ENCODE data around the gene C2orf49.

Gene C2orf49

DNA sequence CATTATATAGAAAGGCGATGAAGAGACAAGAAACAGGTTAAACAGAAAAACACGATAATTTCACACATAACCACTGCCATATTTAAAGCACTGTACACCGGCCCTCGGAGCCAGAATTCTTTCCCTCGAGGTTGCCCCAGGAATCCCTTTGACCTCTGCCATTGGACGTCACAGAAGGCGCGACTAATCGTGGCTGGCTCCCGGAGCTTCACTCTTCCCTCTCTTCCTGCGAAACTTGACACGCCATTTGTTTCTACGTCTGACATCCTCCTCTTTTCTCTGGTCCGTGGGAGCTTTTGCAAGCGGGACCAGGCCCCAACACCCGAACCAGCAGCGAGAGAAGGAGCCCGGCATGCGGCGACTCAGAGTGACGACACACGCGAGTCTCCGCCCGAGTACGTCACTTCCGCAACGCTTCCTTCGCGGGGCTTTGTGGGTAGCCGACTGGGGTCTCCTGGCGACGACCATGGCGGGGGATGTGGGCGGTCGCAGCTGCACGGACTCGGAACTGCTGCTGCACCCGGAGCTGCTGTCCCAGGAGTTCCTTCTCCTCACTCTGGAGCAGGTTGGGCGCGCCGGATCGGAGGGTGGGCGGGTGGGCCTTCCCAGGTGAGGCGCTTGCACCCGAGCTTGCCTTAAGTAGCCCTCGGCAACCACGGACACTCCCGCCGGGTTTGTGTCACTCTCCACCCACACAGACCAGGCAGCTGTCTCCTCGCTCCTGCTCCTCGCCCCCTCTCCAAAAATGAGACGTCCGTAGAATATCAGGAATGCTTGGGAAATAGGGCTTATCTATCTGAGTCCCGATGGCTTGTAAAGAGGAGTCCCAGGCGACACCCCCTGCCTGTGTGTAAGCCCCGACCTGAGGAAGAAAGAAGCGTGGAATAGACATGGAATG lies at the start of gene C2orf49:
C2orf49 (plus strand) TSS at position 419 of the 898 bp plus-strand sequence; CDS start at position 467, 48 bp downstream.
- Histone ChIP-seq H3K4me1 (ENCODE audit: control insufficient read depth in 2 of 2, insufficient read depth in 2 of 2, low read length in 2 of 2) (peaks cover 11 to 13% of the 10 kb centered on the region in 2 donors), H3K9me3 (ENCODE audit: control insufficient read depth in 2 of 2, low read length in 2 of 2) (no peaks in the 10 kb centered on the region)

DNA sequence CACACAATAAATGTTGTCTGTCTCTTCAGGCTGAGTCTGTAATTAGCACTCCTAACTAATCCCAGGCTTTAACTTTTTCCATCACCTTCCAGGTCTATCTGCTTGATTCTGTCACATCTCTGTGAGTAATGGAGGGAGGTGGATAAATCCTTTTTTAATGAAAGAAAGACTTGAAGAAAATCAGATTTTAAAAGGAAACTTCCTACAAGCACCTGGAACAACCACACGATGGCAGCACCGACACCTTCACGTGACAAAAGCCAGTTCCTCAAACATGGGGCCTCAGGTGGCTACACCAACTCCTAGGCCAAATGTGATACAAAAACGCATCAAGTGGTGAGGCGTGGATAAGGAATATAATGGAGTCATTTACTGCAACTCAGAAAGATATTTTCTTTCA lies 49.6 kb upstream of the C2orf49 start:
- peaks cover 41 to 60% of the 10 kb centered on the region in 2 donors for H3K36me3 ChIP-seq (ENCODE audit: control insufficient read depth in 2 of 2, insufficient read depth in 2 of 2, low read length in 2 of 2)
- no peaks in the 10 kb centered on the region for H3K27me3 ChIP-seq (ENCODE audit: control insufficient read depth in 2 of 2, insufficient read depth in 2 of 2, low read length in 2 of 2)
- no peak overlapping the region for H3K4me3 ChIP-seq (ENCODE audit: low read length in 2 of 2)
- H3K9me3 ChIP-seq (ENCODE audit: control insufficient read depth in 2 of 2, low read length in 2 of 2), result no peaks in the 10 kb centered on the region
- no peak overlapping the region for H3K27ac ChIP-seq (ENCODE audit: low read depth in 2 of 2, low read length in 2 of 2)
- H3K4me1 ChIP-seq (ENCODE audit: control insufficient read depth in 2 of 2, insufficient read depth in 2 of 2, low read length in 2 of 2), result no peaks in the 10 kb centered on the region
- no peak overlapping the region for H3K9ac ChIP-seq (ENCODE audit: low read depth in 1 of 2, low read length in 2 of 2)

More for the DNA sequence above, at the start of gene C2orf49:
- Histone ChIP-seq H3K4me3 (ENCODE audit: low read length in 2 of 2) (peak within 1 kb of the TSS; percentile 84 to 89), H3K27ac (ENCODE audit: low read depth in 2 of 2, low read length in 2 of 2) (peak within 1 kb of the TSS; percentile 87 to 88), H3K27me3 (ENCODE audit: control insufficient read depth in 2 of 2, insufficient read depth in 2 of 2, low read length in 2 of 2) (no peaks in the 10 kb centered on the region), H3K36me3 (ENCODE audit: control insufficient read depth in 2 of 2, insufficient read depth in 2 of 2, low read length in 2 of 2) (peaks cover 14 to 17% of the 10 kb centered on the region in 2 donors), H3K9ac (ENCODE audit: low read depth in 1 of 2, low read length in 2 of 2) (peak within 1 kb of the TSS; percentile 89)

DNA sequence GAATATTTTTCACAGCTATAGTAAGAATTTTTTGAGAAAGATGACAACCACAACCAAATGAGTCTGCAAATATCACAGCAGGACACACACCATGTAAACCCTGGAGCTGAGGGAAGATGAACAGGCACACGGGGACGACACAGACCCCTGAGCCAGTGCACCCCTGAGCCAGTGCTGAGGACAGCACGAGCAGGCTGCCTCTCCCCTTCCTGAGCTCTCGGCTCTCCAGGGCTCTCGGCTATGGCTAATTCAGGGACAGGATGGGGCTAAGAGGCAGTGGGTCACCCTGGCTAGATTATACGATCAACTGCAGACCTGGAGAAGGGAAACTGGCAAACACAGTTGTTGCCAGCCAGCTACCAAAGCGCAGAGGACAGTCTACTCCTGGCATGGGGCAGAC lies 49.2 kb upstream of the C2orf49 start:
- Histone ChIP-seq H3K9me3 (ENCODE audit: control insufficient read depth in 2 of 2, low read length in 2 of 2) (no peaks in the 10 kb centered on the region), H3K27me3 (ENCODE audit: control insufficient read depth in 2 of 2, insufficient read depth in 2 of 2, low read length in 2 of 2) (no peaks in the 10 kb centered on the region), H3K4me1 (ENCODE audit: control insufficient read depth in 2 of 2, insufficient read depth in 2 of 2, low read length in 2 of 2) (no peaks in the 10 kb centered on the region), H3K4me3 (ENCODE audit: low read length in 2 of 2) (no peak overlapping the region), H3K27ac (ENCODE audit: low read depth in 2 of 2, low read length in 2 of 2) (no peak overlapping the region), H3K36me3 (ENCODE audit: control insufficient read depth in 2 of 2, insufficient read depth in 2 of 2, low read length in 2 of 2) (peaks cover 41 to 56% of the 10 kb centered on the region in 2 donors), H3K9ac (ENCODE audit: low read depth in 1 of 2, low read length in 2 of 2) (no peak overlapping the region)

DNA sequence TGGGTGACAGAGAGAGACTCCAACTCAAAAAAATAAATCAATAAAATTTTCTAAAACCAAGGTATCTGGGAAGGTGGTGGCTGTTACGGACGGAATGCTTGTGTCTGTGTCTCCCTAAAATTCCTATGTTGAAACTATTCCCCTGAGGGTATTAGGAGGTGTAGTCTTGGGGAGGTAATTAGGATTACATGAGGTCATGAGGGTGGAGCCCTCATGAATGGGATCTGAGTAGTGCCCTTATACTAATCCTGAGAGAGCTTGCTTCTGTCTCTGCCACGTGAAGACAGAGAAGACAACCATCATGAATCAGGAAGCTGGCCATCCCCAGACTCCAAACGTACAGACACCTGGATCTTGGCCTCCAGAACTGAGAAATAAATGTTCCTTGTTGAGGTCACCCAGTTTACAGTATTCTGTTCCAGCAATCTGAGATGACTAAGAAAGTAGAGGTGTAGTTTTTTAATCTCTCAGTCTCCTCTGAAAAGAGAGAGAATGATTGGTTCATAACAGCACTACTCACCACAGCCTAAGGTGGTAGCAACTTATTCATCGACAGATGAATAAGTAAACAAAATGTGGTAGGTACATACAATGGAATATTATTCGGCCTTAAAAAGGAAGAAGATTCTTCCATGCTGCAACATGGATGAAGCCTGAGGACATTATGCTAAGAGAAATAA lies 46.2 kb upstream of the C2orf49 start:
- peaks cover 37 to 39% of the 10 kb centered on the region in 2 donors for H3K36me3 ChIP-seq (ENCODE audit: control insufficient read depth in 2 of 2, insufficient read depth in 2 of 2, low read length in 2 of 2)
- H3K9me3 ChIP-seq (ENCODE audit: control insufficient read depth in 2 of 2, low read length in 2 of 2), result no peaks in the 10 kb centered on the region

DNA sequence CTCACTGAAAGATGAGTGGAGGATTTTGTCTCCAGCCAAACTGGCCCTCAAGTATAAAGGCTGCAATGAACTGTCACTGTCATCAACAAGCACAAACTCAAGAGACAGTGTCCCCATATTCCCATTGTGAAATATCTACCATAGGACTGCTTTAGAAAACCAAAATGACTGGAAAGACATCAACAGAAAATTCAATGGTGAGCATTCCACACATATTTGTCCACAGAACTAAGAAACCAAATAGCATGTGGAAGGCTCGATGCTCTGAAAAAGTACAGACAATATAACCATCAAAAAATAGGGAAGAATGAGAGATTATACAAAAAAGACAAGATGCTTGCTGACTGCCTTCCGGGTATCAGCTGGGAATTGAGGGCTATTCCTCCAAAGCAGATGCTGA lies 45.4 kb upstream of the C2orf49 start:
- H3K36me3 ChIP-seq (ENCODE audit: control insufficient read depth in 2 of 2, insufficient read depth in 2 of 2, low read length in 2 of 2), result peaks cover 35 to 41% of the 10 kb centered on the region in 2 donors
- H3K27ac ChIP-seq (ENCODE audit: low read depth in 2 of 2, low read length in 2 of 2), result no peak overlapping the region
- H3K9ac ChIP-seq (ENCODE audit: low read depth in 1 of 2, low read length in 2 of 2), result no peak overlapping the region

More for the DNA sequence above, 46.2 kb upstream of the C2orf49 start:
- Histone ChIP-seq H3K9ac (ENCODE audit: low read depth in 1 of 2, low read length in 2 of 2) (no peak overlapping the region), H3K27me3 (ENCODE audit: control insufficient read depth in 2 of 2, insufficient read depth in 2 of 2, low read length in 2 of 2) (no peaks in the 10 kb centered on the region), H3K4me1 (ENCODE audit: control insufficient read depth in 2 of 2, insufficient read depth in 2 of 2, low read length in 2 of 2) (no peaks in the 10 kb centered on the region), H3K27ac (ENCODE audit: low read depth in 2 of 2, low read length in 2 of 2) (no peak overlapping the region), H3K4me3 (ENCODE audit: low read length in 2 of 2) (no peak overlapping the region)

DNA sequence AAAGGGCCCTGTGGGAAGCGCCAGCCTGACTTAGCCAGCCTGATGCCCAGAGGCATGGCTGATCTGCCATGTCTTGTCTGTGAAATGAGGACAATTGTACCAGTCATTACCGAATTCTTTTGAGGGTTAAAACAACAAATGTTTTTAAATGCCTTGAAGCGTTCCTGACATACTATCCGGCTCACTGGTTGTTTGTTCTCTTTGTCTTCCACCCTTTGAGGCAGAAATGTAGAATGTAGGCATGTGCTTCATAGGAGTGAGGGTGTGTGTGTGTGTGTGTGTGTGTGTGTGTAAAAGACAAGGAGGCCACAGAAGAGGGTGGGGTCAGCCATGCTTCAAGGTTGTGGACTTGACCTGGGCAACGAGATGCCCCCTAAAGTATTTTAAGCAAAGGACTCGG lies 43.3 kb upstream of the C2orf49 start:
- no peak overlapping the region for H3K9ac ChIP-seq (ENCODE audit: low read depth in 1 of 2, low read length in 2 of 2)
- no peak overlapping the region for H3K4me3 ChIP-seq (ENCODE audit: low read length in 2 of 2)
- peaks cover 40 to 55% of the 10 kb centered on the region in 2 donors for H3K36me3 ChIP-seq (ENCODE audit: control insufficient read depth in 2 of 2, insufficient read depth in 2 of 2, low read length in 2 of 2)
- no peaks in the 10 kb centered on the region for H3K9me3 ChIP-seq (ENCODE audit: control insufficient read depth in 2 of 2, low read length in 2 of 2)
- no peaks in the 10 kb centered on the region for H3K27me3 ChIP-seq (ENCODE audit: control insufficient read depth in 2 of 2, insufficient read depth in 2 of 2, low read length in 2 of 2)
- H3K27ac ChIP-seq (ENCODE audit: low read depth in 2 of 2, low read length in 2 of 2), result no peak overlapping the region
- H3K4me1 ChIP-seq (ENCODE audit: control insufficient read depth in 2 of 2, insufficient read depth in 2 of 2, low read length in 2 of 2), result no peaks in the 10 kb centered on the region

More for the DNA sequence above, 45.4 kb upstream of the C2orf49 start:
- no peaks in the 10 kb centered on the region for H3K9me3 ChIP-seq (ENCODE audit: control insufficient read depth in 2 of 2, low read length in 2 of 2)
- H3K4me3 ChIP-seq (ENCODE audit: low read length in 2 of 2), result no peak overlapping the region
- H3K4me1 ChIP-seq (ENCODE audit: control insufficient read depth in 2 of 2, insufficient read depth in 2 of 2, low read length in 2 of 2), result no peaks in the 10 kb centered on the region
- no peaks in the 10 kb centered on the region for H3K27me3 ChIP-seq (ENCODE audit: control insufficient read depth in 2 of 2, insufficient read depth in 2 of 2, low read length in 2 of 2)

DNA sequence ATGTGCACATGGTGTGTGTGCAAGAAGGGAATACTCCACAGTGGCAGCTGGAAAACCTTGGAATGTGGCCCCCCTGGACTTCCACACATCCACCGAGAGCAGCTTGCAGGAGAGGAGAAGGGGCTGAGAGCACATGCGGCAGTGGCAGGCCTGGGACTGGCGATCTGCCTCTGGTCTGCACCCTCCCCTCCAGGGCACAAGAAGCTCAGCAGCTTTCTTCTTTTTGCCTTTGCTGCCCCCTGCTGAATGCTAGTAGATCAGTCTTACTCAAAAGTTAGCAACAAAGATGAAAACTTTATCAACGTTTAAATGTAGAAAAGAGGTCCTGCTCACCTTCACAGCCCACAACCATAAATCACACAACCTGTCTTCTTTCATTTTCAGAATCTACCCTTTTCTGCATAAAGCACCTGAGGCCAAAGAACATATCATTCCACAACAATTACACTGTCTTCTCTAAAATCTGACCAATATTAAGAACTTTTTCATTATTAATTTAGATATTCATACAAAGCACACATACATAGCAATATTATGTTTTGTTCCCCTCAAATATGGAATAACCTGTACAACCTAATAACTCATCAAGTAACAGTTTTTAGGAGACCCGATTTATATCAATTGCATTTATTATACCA lies 42.4 kb upstream of the C2orf49 start:
- no peaks in the 10 kb centered on the region for H3K4me1 ChIP-seq (ENCODE audit: control insufficient read depth in 2 of 2, insufficient read depth in 2 of 2, low read length in 2 of 2)
- no peaks in the 10 kb centered on the region for H3K9me3 ChIP-seq (ENCODE audit: control insufficient read depth in 2 of 2, low read length in 2 of 2)
- H3K27ac ChIP-seq (ENCODE audit: low read depth in 2 of 2, low read length in 2 of 2), result no peak overlapping the region
- H3K36me3 ChIP-seq (ENCODE audit: control insufficient read depth in 2 of 2, insufficient read depth in 2 of 2, low read length in 2 of 2), result peaks cover 42 to 47% of the 10 kb centered on the region in 2 donors
- H3K27me3 ChIP-seq (ENCODE audit: control insufficient read depth in 2 of 2, insufficient read depth in 2 of 2, low read length in 2 of 2), result no peaks in the 10 kb centered on the region
- no peak overlapping the region for H3K4me3 ChIP-seq (ENCODE audit: low read length in 2 of 2)
- no peak overlapping the region for H3K9ac ChIP-seq (ENCODE audit: low read depth in 1 of 2, low read length in 2 of 2)

DNA sequence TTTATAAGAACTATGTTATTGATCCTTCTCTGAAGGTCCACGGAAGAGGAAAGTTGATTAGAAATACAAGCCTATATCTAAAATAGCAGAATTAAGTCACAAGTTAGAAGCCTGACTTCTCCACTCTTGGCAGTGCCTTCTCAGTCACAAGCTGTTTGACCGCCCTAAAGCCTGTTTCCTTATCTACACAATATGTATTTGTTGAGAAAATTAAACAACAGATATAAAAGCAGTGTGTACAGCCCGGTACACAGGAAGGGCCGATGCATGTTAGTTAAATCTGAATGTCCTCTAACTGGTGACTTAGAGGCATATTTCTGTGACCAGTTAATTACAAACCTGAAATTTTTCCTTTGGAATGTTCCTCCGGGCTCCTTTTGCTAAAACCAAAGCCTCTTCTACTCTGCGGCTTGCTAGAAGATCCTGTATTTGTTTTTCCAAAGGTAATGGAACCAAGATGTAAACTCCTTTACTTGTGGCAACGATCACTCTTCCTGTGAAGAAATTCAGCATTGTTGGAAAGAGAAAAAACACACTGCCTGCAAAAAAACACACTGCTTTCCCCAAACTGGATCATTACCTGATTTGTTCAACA lies 41.2 kb upstream of the C2orf49 start:
- Histone ChIP-seq H3K9ac (ENCODE audit: low read depth in 1 of 2, low read length in 2 of 2) (no peak overlapping the region), H3K36me3 (ENCODE audit: control insufficient read depth in 2 of 2, insufficient read depth in 2 of 2, low read length in 2 of 2) (peaks cover 40 to 43% of the 10 kb centered on the region in 2 donors), H3K4me1 (ENCODE audit: control insufficient read depth in 2 of 2, insufficient read depth in 2 of 2, low read length in 2 of 2) (no peaks in the 10 kb centered on the region), H3K9me3 (ENCODE audit: control insufficient read depth in 2 of 2, low read length in 2 of 2) (no peaks in the 10 kb centered on the region), H3K27ac (ENCODE audit: low read depth in 2 of 2, low read length in 2 of 2) (no peak overlapping the region), H3K4me3 (ENCODE audit: low read length in 2 of 2) (no peak overlapping the region), H3K27me3 (ENCODE audit: control insufficient read depth in 2 of 2, insufficient read depth in 2 of 2, low read length in 2 of 2) (no peaks in the 10 kb centered on the region)

DNA sequence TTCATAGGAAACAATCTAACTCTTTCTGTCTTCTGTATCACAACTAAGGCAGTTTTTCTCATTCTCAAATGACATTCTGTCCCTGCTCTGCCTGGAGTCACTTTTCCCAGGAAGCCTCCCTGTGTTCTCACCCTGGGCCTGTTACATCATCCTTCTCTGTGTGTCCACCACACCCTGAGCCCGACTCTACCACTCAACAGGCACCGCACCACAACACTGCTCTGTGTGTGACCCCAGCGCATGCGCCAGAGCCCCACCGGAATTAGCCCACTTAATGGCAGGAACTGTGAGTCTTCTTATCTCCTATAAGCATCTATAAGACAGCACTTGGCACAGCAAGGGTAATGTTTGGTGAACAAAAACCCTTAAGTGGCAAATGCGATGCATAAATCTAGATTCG lies 40.1 kb upstream of the C2orf49 start:
- Histone ChIP-seq H3K9ac (ENCODE audit: low read depth in 1 of 2, low read length in 2 of 2) (no peak overlapping the region), H3K4me1 (ENCODE audit: control insufficient read depth in 2 of 2, insufficient read depth in 2 of 2, low read length in 2 of 2) (no peaks in the 10 kb centered on the region), H3K36me3 (ENCODE audit: control insufficient read depth in 2 of 2, insufficient read depth in 2 of 2, low read length in 2 of 2) (peaks cover 34% of the 10 kb centered on the region in 2 donors), H3K27me3 (ENCODE audit: control insufficient read depth in 2 of 2, insufficient read depth in 2 of 2, low read length in 2 of 2) (no peaks in the 10 kb centered on the region), H3K27ac (ENCODE audit: low read depth in 2 of 2, low read length in 2 of 2) (no peak overlapping the region), H3K4me3 (ENCODE audit: low read length in 2 of 2) (no peak overlapping the region), H3K9me3 (ENCODE audit: control insufficient read depth in 2 of 2, low read length in 2 of 2) (no peaks in the 10 kb centered on the region)

All from mucosa of rectum (tissue), 2 donors.